HFFc6 (cell line): ENCODE measurements around the gene PDE4DIP. TPM values are rescaled to one million over a fixed set of nuclear protein-coding genes. Genes with fewer than 3 reads are reported as not detected.
A peak's percentile ranks its signal among the peaks of the same experiment; 100 is the strongest.
"Not testable (repeated sequence)": the region's sequence is repeated elsewhere in the genome, so short reads cannot be mapped to it uniquely, and the experiment has no call there.

Source experiments
- DNase-seq: peaks from one replicate; pipeline ENCODE4 v3.0.0-alpha.2; 2018
- H3K27ac Mint-ChIP-seq: 2 replicates; pipeline ENCODE4 v1.8.0; 2020; ENCODE audit warnings: mild to moderate bottlenecking, mixed read lengths
- H3K27me3 Mint-ChIP-seq: 2 replicates; pipeline ENCODE4 v1.8.0; 2021; ENCODE audit warnings: mild to moderate bottlenecking, moderate library complexity, mixed read lengths; ENCODE audit not compliant: insufficient read depth
- H3K36me3 Mint-ChIP-seq: 2 replicates; pipeline ENCODE4 v1.8.0; 2021; ENCODE audit warnings: low read depth, mixed read lengths
- H3K4me1 Mint-ChIP-seq: 2 replicates; pipeline ENCODE4 v1.8.0; 2020; ENCODE audit warnings: low read depth, mixed read lengths
- H3K4me3 Mint-ChIP-seq: 2 replicates; pipeline ENCODE4 v1.8.0; 2020; ENCODE audit warnings: mild to moderate bottlenecking, moderate library complexity, mixed read lengths
- H3K9me3 Mint-ChIP-seq: 2 replicates; pipeline ENCODE4 v1.8.0; 2020; ENCODE audit warnings: mild to moderate bottlenecking, mixed read lengths
- total RNA-seq, 6 experiments: library from RNA; stranded (reverse); fragmentation: NEBNext Ultra II Directional; extraction: Animal tissue kit (Norgen Biotek cat#: 25700); gene quantifications; 2 replicates in 1 of 6; 3 replicates in 5 of 6; pipeline ENCODE4 v1.2.3, GENCODE V29; 2021
- TF ChIP-seq, protein P1 (sequence below): fragments of 200-600 bp; sonication (generic); IDR thresholded peaks from 2 replicates; pipeline ENCODE4 v1.5.0; 2021; ENCODE audit warnings: antibody characterized with exemption, mild to moderate bottlenecking

PDE4DIP gene
- total RNA-seq, 6 experiments from 2014 or later: 98.0 to 142 (median 121) TPM

GRCh38 chr1:149024327-149024726, 180.1 kb downstream of the PDE4DIP start:
- H3K4me3 Mint-ChIP-seq, H3K36me3 Mint-ChIP-seq, DNase-seq, H3K27me3 Mint-ChIP-seq, H3K4me1 Mint-ChIP-seq, H3K9me3 Mint-ChIP-seq, H3K27ac Mint-ChIP-seq: not testable (repeated sequence)

DNA sequence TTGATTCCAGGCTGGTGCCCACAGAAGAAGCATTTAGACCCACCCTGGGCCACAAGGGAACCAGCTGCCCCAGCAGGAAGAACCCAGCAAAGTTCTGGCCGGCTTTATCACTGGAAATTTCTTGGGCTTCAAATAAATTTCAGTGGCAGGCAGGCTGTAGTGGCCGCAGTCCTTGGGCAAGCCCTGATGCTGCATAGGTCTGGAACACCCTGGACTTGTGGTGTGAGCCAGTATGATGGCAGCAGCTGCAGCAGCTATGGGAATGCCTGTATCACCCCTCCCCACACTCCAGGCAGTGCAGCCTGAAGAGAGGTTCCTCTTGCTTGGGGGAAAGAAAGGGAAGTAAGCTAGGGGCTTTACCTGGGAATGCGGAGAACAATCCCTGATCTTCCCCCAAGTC, 189.7 kb downstream of the PDE4DIP start:
- H3K4me3 Mint-ChIP-seq: not testable (repeated sequence)

DNA sequence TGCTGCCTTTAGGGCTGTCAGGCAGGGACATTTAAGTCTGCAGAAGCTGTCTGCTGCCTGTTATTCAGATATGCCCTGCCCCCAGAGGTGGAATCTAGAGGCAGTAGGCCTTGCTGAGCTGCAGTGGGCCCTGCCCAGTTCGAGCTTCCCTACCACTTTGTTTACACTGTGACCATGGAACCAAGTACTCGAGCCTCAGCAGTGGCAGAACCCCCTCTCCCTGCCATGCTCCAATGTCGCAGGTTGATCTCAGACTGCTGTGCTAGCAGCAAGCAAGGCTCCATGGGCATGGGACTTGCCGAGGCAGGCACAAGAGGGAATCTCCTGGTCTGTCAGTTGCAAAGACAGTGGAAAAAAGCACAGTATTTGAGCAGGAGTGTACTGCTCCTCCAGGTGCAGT, 198.8 kb downstream of the PDE4DIP start:
- not testable (repeated sequence) for H3K9me3 Mint-ChIP-seq, H3K27me3 Mint-ChIP-seq, H3K36me3 Mint-ChIP-seq, H3K4me3 Mint-ChIP-seq, DNase-seq, H3K27ac Mint-ChIP-seq
- peaks cover 12% of the 10 kb centered on the region for H3K4me1 Mint-ChIP-seq

More for the DNA sequence above, 189.7 kb downstream of the PDE4DIP start:
- H3K27ac Mint-ChIP-seq, H3K4me1 Mint-ChIP-seq, H3K36me3 Mint-ChIP-seq, H3K27me3 Mint-ChIP-seq, H3K9me3 Mint-ChIP-seq, DNase-seq: not testable (repeated sequence)

DNA sequence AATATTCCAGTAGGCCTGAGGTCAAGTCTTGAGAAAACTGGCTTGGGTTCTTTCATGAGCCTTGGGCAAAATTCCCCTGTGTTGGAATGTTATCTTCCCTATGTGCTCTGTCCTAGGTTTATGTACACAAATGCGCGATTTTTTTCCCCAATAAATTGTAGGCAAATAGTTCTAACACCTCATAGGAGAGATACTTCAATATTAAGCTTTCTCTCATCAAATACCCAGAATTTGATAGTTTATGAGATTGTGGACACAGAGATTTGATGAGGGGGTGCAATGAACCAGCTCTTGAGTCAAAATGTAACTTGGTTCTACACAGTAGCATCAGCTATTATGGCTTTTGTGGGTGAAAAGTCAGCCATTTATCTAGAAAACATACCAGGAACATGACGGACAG, 220.4 kb downstream of the PDE4DIP start:
- H3K9me3 Mint-ChIP-seq, H3K36me3 Mint-ChIP-seq, H3K27me3 Mint-ChIP-seq, H3K4me3 Mint-ChIP-seq, DNase-seq, H3K4me1 Mint-ChIP-seq, H3K27ac Mint-ChIP-seq: not testable (repeated sequence)

DNA sequence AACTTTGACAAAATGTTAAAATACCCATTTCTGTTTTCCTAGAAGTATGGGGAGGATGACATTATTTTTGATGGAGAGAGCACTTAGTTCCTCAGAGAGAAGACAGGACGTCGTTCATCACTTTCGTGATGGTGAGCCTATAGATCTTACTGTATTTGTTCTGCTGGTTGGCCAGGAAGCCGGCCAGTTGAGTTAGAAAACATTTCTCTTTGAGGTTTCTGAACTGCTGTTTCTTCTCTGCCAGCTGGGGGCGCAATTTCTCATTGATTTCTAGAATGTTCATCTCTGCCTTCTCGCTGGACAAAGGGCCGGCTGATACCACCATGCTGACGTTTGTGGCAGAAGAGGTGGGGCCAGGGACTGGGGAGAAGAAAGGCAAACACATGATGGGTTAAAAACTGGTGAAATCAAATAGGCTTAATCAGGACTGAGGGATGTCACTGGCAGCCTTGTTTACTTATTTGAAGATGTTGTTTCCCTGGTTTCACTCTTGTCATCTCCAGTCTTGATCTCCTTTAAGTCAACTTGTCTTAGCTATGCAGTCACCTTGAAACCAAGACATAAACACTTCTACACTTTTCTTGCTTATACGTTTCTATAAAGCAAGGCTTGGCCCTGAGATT, 231.4 kb downstream of the PDE4DIP start:
- not testable (repeated sequence) for H3K27me3 Mint-ChIP-seq, H3K4me3 Mint-ChIP-seq, H3K9me3 Mint-ChIP-seq, DNase-seq, H3K36me3 Mint-ChIP-seq, H3K27ac Mint-ChIP-seq, H3K4me1 Mint-ChIP-seq
- TF ChIP-seq, protein P1, sequence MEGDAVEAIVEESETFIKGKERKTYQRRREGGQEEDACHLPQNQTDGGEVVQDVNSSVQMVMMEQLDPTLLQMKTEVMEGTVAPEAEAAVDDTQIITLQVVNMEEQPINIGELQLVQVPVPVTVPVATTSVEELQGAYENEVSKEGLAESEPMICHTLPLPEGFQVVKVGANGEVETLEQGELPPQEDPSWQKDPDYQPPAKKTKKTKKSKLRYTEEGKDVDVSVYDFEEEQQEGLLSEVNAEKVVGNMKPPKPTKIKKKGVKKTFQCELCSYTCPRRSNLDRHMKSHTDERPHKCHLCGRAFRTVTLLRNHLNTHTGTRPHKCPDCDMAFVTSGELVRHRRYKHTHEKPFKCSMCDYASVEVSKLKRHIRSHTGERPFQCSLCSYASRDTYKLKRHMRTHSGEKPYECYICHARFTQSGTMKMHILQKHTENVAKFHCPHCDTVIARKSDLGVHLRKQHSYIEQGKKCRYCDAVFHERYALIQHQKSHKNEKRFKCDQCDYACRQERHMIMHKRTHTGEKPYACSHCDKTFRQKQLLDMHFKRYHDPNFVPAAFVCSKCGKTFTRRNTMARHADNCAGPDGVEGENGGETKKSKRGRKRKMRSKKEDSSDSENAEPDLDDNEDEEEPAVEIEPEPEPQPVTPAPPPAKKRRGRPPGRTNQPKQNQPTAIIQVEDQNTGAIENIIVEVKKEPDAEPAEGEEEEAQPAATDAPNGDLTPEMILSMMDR: peak; percentile 65

Other genes starting within 250 kb of the PDE4DIP start
- gene NBPF14, start 248.4 kb upstream of the PDE4DIP start, total RNA-seq: 10 to 100 TPM; 16.1 to 21.6 (median 17.5) TPM
- gene NUDT4B, start 95.7 kb upstream of the PDE4DIP start, total RNA-seq: 1 to 10 TPM in 1 of 6 experiments, under 1 TPM in 1, not detected in 4; 0.83 to 1.1 TPM